HL-60/S4 treated with retinoic acid at 250 ng/mL for 4 days and 3 days (cell line): Measurements from ENCODE around the gene PRXL2A.

ENCODE experiments used
- in situ Hi-C: fragments of 300-500 bp; cut with MboI; formaldehyde crosslinking; loops from 2 replicates; pipeline ENCODE4 v1.7.0; 2022; ENCODE audit warnings: low sequenced_read_pairs

PRXL2A gene

DNA sequence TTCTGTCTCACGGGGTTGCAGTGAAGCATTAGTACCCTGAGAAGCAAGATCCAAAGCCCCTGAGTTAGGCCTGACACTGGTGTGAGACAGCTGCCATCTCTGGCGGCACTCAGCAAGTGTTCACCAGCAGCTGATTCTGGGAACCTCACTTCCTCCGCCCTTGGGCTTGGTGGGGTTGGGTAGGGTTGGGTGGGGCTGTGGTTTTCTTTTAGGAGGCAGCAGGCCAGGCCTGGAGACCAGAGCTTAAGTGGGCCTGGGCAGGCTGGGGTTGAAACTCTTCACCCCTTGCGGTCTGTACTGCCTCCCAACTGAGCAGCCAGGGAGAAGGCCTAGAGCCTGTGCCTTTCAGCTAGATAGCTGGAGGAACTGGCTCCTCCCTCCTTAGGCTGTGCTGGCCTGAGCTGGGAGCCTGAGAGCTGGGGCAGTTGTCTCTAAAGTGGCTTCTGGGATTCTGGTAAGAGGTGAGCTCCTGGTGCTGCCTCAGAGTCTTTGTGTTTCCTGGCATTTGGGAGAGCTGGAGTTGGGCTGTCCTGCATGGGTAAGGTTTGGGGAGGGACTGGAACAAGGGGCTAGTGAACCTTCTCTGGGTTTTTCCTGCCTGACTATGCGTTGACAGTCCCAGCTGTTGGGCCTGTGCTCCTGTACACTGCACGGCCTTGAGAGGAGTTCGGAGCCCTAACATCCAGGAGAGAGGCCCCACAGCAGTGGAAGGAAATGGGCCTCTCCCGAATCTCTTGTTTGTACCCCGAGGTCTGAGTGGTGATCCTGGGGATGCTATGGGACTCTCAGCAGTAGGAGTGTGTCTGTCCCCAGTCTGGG, 50.9 kb downstream of the PRXL2A start:
- in situ Hi-C loops = loop anchor here (5.0 kb wide), 1 partner anchor 33 kb away; no protein-coding TSS in a partner anchor

DNA sequence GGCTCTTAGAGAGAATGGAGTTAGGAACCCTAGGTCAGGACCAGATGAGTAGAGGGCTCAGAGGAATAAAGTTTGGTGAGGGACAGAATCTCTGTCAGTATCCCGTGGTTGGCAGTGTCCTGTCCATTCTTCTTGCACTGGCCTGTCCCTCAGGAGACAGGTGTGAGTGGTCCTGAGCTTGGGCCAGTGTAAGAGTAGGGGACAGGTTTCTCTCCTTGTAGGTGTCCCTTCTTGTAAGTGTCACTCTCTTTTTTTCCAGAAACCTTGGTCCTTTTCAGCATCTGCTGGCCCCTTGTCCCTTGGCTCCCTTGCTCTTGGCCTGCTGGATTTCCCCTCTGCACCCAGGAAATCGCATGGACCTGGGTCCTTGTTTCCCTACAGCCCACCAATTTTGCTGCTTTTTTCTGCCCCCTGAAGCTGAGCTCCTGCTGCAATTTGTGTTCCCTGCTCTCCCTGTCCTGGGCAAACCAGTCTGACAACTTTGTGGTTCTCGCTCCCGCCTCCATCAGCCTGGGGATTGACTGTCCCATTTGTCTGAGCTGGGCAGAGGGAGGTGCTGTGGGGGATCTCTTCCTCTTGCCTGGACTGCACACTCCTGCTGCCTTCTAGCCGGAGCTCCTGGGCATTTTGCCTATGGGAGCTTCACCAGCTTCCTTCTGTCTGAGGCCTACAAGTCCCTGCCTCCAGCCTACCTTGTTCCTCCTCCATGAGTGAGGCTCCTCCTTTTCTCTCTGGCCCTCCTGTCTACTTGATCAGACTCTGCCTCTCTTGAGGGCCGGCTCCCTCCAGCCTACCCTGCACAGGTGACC, 52.3 kb downstream of the PRXL2A start:
- in situ Hi-C loops = no loop called here

- in situ Hi-C loops = no loop called here
Measured at GRCh38 chr10:80461208-80462183, 53.1 kb downstream of the PRXL2A start.

DNA sequence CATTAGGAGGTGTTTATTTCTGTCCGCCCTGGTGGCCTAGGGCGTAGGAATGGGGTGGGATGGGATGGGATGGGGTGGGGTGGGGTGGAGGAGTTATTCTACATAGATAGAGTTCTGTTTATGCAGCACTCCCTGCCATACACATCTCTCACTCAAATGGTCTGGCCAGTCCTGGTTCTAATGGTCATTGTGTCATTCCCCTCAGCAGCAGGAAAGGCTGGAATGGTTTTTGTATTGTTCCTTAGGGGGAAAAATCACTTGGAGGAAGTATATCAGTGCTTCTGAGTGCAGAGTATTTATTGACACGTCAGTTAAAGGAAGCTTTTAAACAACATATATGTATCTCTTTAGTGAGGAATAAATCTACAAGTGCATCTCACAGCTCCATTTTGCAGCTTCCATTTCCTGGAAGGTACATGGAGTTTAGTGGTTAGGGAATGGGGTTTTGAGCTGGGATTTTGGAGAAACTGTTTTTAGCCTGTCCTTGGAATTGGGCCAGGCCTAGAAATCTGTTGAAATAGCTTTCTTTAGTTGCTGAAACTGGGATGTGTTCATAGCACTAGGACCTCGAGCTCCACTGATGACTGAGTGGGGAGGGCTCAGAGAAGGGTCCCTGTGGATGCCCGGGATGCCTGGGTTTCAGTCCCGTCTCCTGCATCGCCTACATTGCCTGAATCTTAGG, 54.1 kb downstream of the PRXL2A start:
- in situ Hi-C loops = no loop called here

GRCh38 chr10:80462981-80463741, 54.8 kb downstream of the PRXL2A start:
- in situ Hi-C loops = no loop called here

DNA sequence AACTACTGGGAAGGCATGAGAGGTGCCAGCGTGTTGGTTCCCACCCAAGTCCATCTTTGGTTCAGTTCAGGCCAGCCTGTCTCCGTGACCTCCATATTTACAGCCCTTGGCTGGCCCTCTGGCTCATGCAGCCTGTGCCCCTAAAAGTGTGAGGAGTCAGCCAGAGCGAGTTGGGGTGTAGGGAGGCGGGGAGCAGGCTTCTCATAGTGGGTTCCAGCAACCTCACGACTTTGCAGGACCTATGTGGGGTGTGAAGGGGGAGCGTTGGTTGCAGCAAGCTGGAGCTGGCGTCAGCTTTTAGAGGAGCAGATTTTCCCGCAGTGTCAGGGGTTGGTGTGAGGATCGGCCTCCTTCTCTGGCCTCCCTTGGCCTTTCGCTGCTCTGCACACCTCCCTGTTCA, 55.5 kb downstream of the PRXL2A start:
- in situ Hi-C loops = no loop called here

- in situ Hi-C loops = no loop called here
Measured at GRCh38 chr10:80464557-80465450, 56.5 kb downstream of the PRXL2A start.

DNA sequence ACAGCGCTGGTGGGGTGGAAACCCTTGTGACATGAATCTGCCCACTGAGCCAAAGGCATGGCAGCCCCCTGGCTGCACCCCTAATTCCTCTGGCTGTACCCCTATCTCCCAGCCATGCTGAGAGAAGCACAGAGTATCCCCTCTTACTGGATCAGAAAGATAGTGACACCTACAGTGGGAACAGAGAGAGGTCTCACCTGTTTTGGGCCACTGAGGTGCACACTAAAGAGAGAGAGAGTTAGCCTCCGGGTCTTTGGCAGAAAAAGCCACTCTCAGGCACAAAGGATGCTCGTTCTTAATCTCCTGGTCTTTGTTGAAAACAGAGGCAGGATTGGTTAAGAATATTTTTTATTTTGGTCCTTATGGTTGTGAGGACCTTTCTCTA, 57.1 kb downstream of the PRXL2A start:
- in situ Hi-C loops = no loop called here

DNA sequence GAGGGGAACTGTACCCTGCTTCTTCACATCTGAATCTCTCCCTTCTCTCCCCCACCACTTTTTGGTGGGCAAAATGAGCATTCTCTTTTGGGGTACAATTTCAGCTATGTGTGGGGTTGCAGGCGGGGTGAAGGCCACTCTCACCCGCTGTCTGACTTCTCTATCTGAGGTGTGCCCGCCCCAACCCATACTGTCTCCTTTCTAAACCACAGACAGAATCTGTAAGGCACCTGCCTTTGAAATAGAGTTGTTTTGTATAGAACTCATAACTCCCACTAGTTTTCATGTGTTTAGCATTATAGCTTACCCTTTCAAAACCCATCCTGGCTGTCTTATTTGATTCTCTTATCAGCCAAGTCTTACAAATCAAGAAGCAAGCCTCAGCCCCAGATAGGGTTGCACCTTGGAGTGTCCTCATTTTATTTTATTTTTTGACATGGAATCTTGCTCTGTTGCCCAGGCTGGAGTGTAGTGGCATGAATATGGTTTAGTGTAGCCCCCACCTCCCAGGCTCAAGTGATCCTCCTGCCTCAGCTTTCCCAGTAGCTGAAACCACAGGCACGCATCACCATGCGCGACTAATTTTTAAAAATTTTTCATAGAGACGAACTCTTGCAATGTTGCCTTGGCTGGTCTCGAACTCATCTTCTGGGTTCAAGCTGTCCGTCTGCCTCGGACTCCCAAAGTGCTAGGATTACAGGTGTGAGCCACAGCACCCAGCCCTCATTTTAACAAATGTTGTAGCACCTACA, 57.7 kb downstream of the PRXL2A start:
- in situ Hi-C loops = no loop called here

- in situ Hi-C loops = no loop called here
Measured at GRCh38 chr10:80466724-80467326, 58.5 kb downstream of the PRXL2A start.

DNA sequence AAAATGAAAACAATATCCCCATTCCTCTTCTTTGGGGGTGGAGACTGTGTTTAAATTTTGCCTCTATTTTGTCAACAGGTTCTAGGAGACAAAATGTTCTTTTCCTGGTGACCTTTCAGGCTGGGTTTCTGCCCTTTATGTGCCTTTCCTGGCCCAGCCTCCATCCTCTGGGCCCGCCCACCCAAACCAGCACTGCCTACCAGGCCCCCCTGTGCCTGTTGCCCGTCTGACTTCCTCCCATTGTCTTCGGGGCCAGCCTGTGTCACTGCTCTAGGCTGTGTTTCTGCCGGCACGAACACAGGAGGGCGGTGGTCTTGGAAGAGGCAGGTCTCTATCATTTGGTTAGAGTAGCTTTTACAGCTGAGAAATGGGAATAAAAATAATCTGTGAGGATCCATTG, 59.7 kb downstream of the PRXL2A start:
- in situ Hi-C loops = no loop called here

DNA sequence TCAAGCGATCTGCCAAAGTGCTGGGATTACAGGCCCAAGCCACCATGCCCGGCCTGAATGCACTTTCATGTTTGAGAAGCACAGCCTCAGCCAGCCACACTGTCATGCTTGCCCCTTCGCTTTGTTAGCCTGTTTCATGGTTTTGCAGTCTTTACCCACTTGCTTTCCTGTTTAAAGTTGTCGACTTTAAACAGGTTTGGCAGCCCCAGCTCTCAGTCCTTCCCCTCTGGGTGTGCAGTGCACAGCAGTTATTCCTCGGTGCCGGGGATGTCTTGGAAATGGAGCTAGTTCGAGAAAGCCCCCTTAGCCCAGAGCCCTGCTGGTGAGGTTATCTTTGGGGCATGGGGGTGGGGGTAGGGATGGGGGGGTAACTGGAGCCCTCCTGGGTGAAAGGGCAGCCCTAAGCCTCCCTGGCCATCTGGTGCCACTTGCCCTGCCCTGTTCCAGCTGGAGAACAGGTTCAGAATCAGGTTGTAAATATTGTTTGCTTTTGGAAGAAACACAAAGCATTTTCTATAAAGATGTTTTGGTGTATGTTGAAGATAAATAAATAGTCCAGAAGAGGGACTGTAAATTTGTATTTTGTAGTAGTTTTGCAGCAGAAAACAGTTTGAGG, 60.6 kb downstream of the PRXL2A start:
- in situ Hi-C loops = no loop called here

GRCh38 chr10:80470266-80470665, 61.9 kb downstream of the PRXL2A start:
- in situ Hi-C loops = no loop called here

- in situ Hi-C loops = no loop called here
Measured at GRCh38 chr10:80471001-80471400, 62.6 kb downstream of the PRXL2A start.

- in situ Hi-C loops = no loop called here
Measured at GRCh38 chr10:80471715-80472233, 63.4 kb downstream of the PRXL2A start.

DNA sequence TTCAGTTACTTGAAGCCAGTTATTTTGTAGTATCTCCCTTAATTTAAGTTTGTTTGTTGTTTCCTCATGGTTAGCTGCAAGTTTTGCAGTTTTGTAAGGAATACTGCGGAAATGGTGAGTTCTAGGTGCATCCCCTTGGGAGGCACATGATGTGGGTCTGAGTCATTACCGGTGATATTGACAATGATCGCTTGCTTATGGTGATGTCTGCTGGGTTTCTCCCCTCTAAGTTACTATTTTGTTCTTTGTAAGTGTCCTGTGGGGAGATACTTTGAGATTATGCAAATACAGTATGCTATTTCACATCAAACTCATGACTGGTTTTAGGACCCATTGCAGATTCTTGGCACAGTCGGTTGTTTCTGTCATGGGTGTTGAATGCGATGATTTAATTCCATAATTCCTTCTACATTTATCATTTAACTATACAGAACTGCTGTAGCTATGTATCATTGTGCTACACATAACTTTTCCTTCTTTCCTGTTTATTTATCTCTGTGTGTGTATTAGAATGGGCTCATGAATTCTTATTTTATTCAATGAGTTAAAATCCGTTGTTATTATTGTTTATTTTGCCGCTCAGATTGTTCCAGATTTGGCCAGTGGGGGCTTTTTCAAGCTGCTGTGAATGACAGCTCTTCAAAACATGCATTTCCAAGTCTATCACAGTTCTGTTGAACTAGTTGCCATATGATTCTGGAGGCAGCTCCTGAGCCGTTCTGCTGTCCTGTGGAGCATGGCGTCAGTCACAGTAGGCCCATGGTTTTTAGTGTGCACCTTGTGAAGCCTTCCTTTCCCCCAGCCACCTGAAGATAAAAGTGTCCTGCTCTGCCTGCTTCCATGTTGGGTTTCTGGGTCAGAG, 64.1 kb downstream of the PRXL2A start:
- in situ Hi-C loops = no loop called here
